Epidermal melanocyte (primary cell): ENCODE measurements around the gene YARS2.
"Not testable (repeated sequence)": the region's sequence is repeated elsewhere in the genome, so short reads cannot be mapped to it uniquely, and the experiment has no call there.

Experiments used
- DNase-seq: peaks from one replicate; pipeline ENCODE4 v3.0.0; 2011; ENCODE audit warnings: low spot score; ENCODE audit not compliant: insufficient read length

YARS2 gene

GRCh38 chr12:32753605-32754004 is 2.1 kb downstream of the YARS2 start:
- no peak for DNase-seq

- no peak for DNase-seq
Observed at GRCh38 chr12:32743264-32743663, 12.4 kb downstream of the YARS2 start.

GRCh38 chr12:32742133-32742532 is 13.6 kb downstream of the YARS2 start:
- DNase-seq, result no peak

- no peak for DNase-seq
Observed at GRCh38 chr12:32739279-32739678, 16.4 kb downstream of the YARS2 start.

GRCh38 chr12:32737715-32738114 is 18.0 kb downstream of the YARS2 start:
- no peak for DNase-seq

- no peak for DNase-seq
Observed at GRCh38 chr12:32736445-32736844, 19.3 kb downstream of the YARS2 start.

- no peak for DNase-seq
Observed at GRCh38 chr12:32734952-32735351, 20.7 kb downstream of the YARS2 start.

GRCh38 chr12:32727237-32727636 is 28.5 kb downstream of the YARS2 start:
- DNase-seq, result no peak

- DNase-seq, result no peak
Observed at GRCh38 chr12:32726286-32726685, 29.4 kb downstream of the YARS2 start.

- not testable (repeated sequence) for DNase-seq
Observed at GRCh38 chr12:32725308-32725707, 30.4 kb downstream of the YARS2 start.

GRCh38 chr12:32718926-32719325 is 36.8 kb downstream of the YARS2 start:
- DNase-seq, result no peak

- no peak for DNase-seq
Observed at GRCh38 chr12:32714772-32715171, 40.9 kb downstream of the YARS2 start.

- DNase-seq, result no peak
Observed at GRCh38 chr12:32708926-32709325, 46.8 kb downstream of the YARS2 start.

GRCh38 chr12:32706335-32707024 is 49.2 kb downstream of the YARS2 start:
- DNase-seq, result no peak

GRCh38 chr12:32705783-32706182 is 49.9 kb downstream of the YARS2 start:
- DNase-seq, result no peak

GRCh38 chr12:32702946-32703345 is 52.8 kb downstream of the YARS2 start:
- DNase-seq, result no peak

GRCh38 chr12:32702473-32702872 is 53.2 kb downstream of the YARS2 start:
- DNase-seq, result no peak

- DNase-seq, result not testable (repeated sequence)
Observed at GRCh38 chr12:32699437-32699836, 56.3 kb downstream of the YARS2 start.

- DNase-seq, result no peak
Observed at GRCh38 chr12:32698285-32698684, 57.4 kb downstream of the YARS2 start.

GRCh38 chr12:32697445-32697844 is 58.3 kb downstream of the YARS2 start:
- no peak for DNase-seq
